Neutrophil (primary cell): ENCODE measurements around the gene KANSL1.

Source experiments
- H3K27ac ChIP-seq: fragments of 200-600 bp; sonication (generic); 2 replicates; pipeline ENCODE4 v1.5.1; 2016; ENCODE audit warnings: mild to moderate bottlenecking, moderate library complexity
- H3K27me3 ChIP-seq: fragments of 200-600 bp; sonication (generic); 2 replicates; pipeline ENCODE4 v1.6.0; 2016; ENCODE audit warnings: mild to moderate bottlenecking
- H3K36me3 ChIP-seq: fragments of 200-600 bp; sonication (generic); 2 replicates; pipeline ENCODE4 v1.5.1; 2017
- H3K4me1 ChIP-seq, 2 experiments: fragments of 200-600 bp in 1 of 2; sonication (generic) in 1 of 2; 1 replicate in 1 of 2; 2 replicates in 1 of 2; pipeline versions ENCODE4 v1.5.1 to v1.6.1; 2013 to 2016; ENCODE audit warnings: low read depth in 1 of 2, low read length in 1 of 2, mild to moderate bottlenecking in 1 of 2, moderate library complexity in 1 of 2; ENCODE audit not compliant: control insufficient read depth in 1 of 2, insufficient read depth in 1 of 2
- H3K4me3 ChIP-seq, 2 experiments: fragments of 200-600 bp in 1 of 2; sonication (generic) in 1 of 2; 1 replicate in 1 of 2; 2 replicates in 1 of 2; pipeline ENCODE4 v1.5.1; 2013 to 2016; ENCODE audit warnings: low read depth in 1 of 2, low read length in 1 of 2, mild to moderate bottlenecking in 1 of 2, moderate library complexity in 1 of 2
- H3K9me3 ChIP-seq: fragments of 200-600 bp; sonication (generic); 2 replicates; pipeline ENCODE4 v1.5.1; 2016
- CTCF ChIP-seq: fragments of 200-600 bp; sonication (generic); IDR thresholded peaks from 2 replicates; pipeline ENCODE4 v1.5.1; 2016; ENCODE audit warnings: antibody characterized with exemption

Gene KANSL1

GRCh38 chr17:46195217-46195855, 2.1 kb upstream of the KANSL1 start:
- peak overlapping the region; percentile 97 for H3K27ac ChIP-seq
- no peaks in the 10 kb centered on the region for H3K27me3 ChIP-seq
- no peak for TF ChIP-seq CTCF
- no peaks in the 10 kb centered on the region for H3K36me3 ChIP-seq
- H3K9me3 ChIP-seq = no peaks in the 10 kb centered on the region
- H3K4me1 ChIP-seq = peaks cover 22 to 31% of the 10 kb centered on the region in 2 experiments
- no peak overlapping the region for H3K4me3 ChIP-seq

- no peaks in the 10 kb centered on the region for H3K36me3 ChIP-seq
- H3K4me1 ChIP-seq = peaks cover 29 to 38% of the 10 kb centered on the region in 2 experiments
- H3K27ac ChIP-seq = peak overlapping the region; percentile 97
- H3K4me3 ChIP-seq = peak overlapping the region; percentile 96 to 98
- TF ChIP-seq CTCF = peak; percentile 22
- no peaks in the 10 kb centered on the region for H3K27me3 ChIP-seq
- no peaks in the 10 kb centered on the region for H3K9me3 ChIP-seq
Observed at GRCh38 chr17:46194393-46195216, 1.4 kb upstream of the KANSL1 start.

DNA sequence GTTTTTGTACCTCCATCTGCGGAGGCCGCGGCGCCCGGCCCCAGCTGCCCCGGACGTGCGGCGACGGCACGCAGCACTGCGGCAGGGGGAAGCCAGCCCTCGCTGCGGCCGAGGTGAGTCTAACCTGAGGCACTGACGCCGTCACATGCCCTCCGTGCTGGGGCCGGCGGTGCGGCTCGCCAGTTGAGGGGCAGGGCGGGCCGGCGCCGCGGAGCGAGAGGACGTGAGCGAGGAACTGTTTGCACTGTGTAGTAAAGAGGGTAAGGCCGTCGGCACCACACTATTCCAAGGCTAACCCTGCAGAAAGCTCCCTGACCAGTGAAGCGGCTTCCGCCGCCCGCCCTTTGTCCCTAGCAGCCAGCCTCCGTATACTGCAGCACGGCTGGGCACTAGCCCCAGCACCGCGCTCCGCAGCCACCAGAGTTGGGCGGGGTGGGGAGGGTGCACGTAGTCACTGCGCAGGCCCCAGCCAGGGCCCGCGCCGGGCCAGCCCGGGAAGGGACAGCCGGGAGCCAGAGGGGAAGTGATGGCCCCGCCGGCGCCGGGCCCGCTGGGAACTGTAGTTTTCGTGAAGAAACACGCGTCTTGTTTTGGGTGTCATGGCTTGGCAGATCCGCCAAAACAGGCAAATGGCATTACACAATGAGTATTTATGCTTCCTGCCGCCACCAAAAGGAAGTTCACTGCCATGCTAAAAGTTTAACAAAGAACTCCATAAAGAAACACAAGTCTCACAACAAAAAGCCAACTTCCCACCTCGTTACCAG, 580 bp upstream of the KANSL1 start:
- Histone ChIP-seq H3K4me1 (peaks cover 36 to 46% of the 10 kb centered on the region in 2 experiments), H3K4me3 (peak overlapping the region; percentile 96 to 98), H3K9me3 (no peaks in the 10 kb centered on the region), H3K36me3 (no peaks in the 10 kb centered on the region), H3K27me3 (no peaks in the 10 kb centered on the region), H3K27ac (peak overlapping the region; percentile 97)
- TF ChIP-seq CTCF = peak; percentile 61

- TF ChIP-seq CTCF = no peak
- Histone ChIP-seq H3K4me3 (peak overlapping the region; percentile 96 to 98), H3K9me3 (no peaks in the 10 kb centered on the region), H3K27me3 (no peaks in the 10 kb centered on the region), H3K36me3 (no peaks in the 10 kb centered on the region), H3K4me1 (peaks cover 44 to 55% of the 10 kb centered on the region in 2 experiments), H3K27ac (peak overlapping the region; percentile 97)
Observed at GRCh38 chr17:46192439-46193150, 634 bp downstream of the KANSL1 start.

GRCh38 chr17:46192189-46192438, 1.1 kb downstream of the KANSL1 start:
- TF ChIP-seq CTCF = no peak
- Histone ChIP-seq H3K4me3 (peak overlapping the region; percentile 96 to 98), H3K9me3 (no peaks in the 10 kb centered on the region), H3K4me1 (peaks cover 44 to 55% of the 10 kb centered on the region in 2 experiments), H3K27ac (peak overlapping the region; percentile 97), H3K27me3 (no peaks in the 10 kb centered on the region), H3K36me3 (no peaks in the 10 kb centered on the region)
